GM13976 (cell line): ENCODE results near the gene SYNE3.

Experiments used
- DNase-seq: peaks from one replicate; pipeline ENCODE4 v3.0.0; 2012; ENCODE audit warnings: low spot score
- in situ Hi-C: fragments of 300-500 bp; cut with MboI; formaldehyde crosslinking; loops from one replicate; pipeline ENCODE4 v1.12.0; 2022; ENCODE audit warnings: low sequenced_read_pairs, mixed read lengths, inconsistent platforms; ENCODE audit not compliant: unreplicated experiment
- TF ChIP-seq, protein P1 (sequence below): IDR thresholded peaks from 2 replicates; pipeline ENCODE4 v1.5.1; 2012; ENCODE audit warnings: borderline replicate concordance, mild to moderate bottlenecking; ENCODE audit not compliant: insufficient read depth; ENCODE audit errors: extremely low read depth, missing control alignments, control extremely low read depth

Gene SYNE3

DNA sequence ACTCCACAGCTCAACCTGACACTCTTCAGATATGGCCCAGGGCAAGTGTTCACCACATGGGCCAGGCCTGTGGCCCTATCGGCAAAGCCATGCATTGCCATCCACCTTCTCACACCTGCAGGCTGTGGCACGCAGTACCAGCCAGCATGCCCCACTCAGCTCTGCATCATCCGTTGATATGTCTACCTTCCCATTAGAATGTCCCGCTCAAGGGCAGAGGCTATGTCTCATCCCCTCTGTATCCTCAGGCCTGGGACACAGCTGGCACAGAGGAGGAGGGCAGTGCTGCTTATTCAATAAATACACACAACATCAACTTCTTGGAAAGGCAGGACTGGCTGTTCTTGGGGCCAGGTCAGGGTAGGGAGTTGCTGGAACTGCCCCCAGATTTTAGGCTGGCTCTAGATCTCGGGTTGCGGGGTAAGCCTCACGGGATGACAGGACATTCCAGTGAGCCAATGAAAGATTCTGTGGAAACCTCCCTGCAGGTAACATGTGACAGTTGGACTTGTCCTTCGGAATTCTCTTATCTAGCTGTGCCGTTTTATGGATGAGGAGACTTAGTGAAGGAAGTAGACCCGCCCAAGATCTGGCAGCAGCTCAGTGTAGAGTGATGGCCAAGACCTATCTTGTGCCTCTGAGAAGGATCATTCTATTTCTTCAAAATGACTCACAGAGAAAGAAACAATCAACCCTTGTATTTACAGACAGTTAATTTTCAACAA is 25.6 kb downstream of the SYNE3 start:
- TF ChIP-seq, protein P1, sequence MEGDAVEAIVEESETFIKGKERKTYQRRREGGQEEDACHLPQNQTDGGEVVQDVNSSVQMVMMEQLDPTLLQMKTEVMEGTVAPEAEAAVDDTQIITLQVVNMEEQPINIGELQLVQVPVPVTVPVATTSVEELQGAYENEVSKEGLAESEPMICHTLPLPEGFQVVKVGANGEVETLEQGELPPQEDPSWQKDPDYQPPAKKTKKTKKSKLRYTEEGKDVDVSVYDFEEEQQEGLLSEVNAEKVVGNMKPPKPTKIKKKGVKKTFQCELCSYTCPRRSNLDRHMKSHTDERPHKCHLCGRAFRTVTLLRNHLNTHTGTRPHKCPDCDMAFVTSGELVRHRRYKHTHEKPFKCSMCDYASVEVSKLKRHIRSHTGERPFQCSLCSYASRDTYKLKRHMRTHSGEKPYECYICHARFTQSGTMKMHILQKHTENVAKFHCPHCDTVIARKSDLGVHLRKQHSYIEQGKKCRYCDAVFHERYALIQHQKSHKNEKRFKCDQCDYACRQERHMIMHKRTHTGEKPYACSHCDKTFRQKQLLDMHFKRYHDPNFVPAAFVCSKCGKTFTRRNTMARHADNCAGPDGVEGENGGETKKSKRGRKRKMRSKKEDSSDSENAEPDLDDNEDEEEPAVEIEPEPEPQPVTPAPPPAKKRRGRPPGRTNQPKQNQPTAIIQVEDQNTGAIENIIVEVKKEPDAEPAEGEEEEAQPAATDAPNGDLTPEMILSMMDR: no peak
- in situ Hi-C loops: no loop called here
- no peak for DNase-seq

DNA sequence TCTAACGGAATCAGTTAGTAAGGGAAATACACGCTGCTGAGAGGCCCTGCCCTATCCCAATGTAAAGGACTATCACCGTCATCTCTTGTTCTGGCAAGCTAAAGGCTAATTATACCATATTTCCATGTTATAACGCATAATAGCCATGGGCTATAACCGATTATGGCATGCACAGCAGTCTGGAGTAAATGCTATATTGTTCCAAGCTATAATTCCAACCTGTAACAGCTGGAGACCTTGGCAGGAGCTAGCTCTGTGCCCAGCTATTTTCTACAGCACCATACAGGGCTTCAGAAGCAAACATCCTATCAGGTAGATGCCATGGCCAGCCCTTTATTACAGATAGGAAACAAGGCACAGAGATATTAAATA is 26.3 kb downstream of the SYNE3 start:
- in situ Hi-C loops: no loop called here
- TF ChIP-seq, protein P1: no peak
- DNase-seq: no peak

DNA sequence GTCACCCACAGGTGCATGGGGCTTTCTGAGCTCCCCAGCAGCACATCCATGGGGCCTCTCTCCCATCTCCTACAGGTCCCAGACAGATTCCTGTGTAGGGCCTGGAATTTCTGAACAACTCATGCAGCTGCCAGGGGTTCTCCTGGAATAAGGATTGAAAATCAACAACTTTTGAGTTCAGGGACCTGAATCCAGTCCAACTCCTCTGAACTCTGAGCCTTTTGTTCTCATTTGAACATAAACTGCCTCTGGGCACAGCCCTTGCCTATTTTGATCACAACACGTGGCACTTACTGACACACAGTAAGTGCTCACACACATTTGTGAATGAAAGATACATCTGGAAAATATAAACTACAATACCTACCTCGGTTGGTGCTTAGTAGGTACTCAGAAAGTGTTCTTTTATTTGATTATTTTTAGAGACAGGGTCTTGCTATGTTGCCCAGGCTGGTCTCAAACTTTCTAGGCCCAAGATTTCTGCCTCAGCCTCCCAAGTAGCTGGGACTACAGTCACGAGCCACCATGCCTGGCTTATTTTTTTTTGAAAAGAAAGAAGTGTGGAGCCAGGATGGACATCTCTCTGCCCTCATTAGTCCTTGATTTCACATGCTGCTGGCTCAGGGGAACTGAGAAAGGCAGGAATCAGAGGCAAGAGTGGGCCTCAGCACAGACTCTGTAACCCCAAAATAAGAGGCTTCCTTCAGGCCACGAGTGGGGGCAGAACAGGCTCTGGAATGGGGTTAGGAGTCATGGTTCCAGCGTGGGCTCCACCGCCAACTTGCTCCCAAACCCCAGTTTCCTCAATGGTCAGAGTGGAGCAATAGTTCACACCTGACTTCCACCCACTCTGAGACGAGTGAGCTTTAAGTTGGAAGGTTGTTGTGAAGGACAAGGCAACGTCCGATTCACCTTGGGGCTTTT is 27.0 kb downstream of the SYNE3 start:
- TF ChIP-seq, protein P1: no peak
- no peak for DNase-seq
- in situ Hi-C loops: no loop called here

DNA sequence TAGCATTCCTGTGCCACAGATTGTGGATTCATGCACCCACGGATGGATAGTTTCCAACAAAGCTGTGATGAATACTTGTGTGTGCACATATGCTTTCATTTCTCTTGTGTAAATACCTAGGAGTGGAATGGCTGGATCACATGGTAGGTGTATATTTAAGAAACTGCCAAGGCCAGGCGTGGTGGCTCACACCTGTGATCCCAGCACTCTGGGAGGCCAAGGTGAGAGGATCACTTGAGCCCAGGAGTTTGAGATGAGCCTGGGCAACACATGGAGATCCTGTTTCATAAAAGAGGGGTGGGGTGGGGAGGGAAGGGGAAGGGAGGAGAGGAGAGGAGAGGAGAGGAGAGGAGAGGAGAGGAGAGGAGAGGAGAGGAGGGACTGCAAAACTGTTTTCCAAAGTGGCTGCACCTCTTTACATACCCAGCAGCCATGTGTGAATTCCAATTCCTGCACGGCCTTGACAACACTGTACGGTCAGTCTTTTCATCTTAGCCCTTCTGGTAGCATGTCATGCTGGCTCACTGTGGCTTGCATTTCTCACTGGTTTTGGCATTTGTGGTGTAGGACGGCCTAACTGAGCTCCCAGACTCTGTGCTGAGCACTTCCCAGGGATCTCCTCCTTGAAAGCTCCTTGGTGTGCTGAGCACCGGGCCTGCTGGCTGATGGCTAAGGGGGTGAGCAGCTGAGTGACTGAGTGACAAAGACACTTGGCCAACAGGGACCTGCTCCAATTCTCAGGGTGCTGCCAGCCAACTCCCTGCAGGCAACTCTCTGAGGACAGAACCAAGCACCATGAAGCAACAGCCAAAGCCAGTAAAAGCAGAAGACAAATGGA is 27.9 kb downstream of the SYNE3 start:
- in situ Hi-C loops: no loop called here
- no peak for DNase-seq
- TF ChIP-seq, protein P1: no peak

DNA sequence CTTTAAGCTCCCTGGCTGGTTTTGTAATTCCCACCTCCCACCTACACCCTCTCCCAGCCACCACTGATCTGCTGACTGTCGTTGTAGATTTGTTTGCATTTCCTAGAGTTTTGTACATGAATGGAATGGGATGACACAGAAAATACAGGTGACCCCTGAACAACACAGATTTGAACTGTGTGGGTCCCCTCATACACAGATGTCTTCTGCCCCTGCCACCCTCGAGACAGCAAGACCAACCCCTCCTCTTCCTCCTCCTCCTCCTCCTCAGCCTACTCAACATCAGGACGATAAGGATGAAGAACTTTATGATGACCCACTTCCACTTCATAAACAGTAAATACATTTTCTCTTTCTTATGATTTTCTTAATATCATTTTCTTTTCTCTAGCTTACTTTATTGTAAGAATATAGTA is 28.8 kb downstream of the SYNE3 start:
- DNase-seq: no peak
- in situ Hi-C loops: no loop called here
- TF ChIP-seq, protein P1: no peak

DNA sequence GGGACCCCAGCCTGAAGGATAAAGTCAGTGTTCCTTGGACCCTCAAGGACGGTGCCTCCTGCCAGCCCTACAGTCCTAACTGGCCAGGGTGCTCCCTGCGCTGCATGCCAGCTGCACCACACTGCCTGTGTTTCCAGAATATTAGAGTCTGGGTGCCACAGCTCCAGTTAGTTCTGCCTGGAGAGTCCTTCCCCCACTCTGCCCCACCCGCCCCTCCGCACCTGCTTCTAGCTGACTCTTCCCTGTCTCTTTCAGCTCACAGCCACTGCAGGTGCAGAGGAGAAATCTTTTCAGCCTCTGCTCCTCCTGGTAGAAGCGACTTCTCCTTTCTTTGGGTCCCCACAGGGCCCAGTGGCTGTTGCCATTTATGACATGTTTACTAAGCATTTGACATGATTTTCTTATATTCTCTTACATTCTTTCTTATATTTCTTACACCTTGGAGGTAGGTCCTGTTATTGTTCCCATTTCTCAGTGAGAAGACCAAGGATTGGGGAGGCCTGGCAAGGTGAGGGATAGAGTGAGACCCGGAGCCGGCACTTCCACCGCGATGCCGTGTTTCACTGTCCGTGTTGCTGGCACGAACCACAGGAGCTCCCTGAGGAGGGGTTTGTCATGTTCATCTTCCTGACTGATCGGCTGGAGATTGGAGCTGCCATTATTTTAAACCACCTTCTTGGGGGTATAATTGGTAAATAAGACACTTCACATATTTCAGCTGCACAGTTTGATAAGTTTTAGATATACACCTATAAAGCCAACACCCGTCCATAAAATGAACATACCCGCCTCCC is 29.4 kb downstream of the SYNE3 start:
- DNase-seq: no peak
- in situ Hi-C loops: no loop called here
- TF ChIP-seq, protein P1: no peak
